HG02571 (cell line): ENCODE results near the gene BPIFA2.
"Not testable (repeated sequence)": the region's sequence is repeated elsewhere in the genome, so short reads cannot be mapped to it uniquely, and the experiment has no call there.

ENCODE experiments used
- ATAC-seq: cut with Tn5 transposase; IDR thresholded peaks from one replicate; pipeline ENCODE4 v1.9.1; 2021; ENCODE audit warnings: mild to moderate bottlenecking, moderate library complexity; ENCODE audit not compliant: unreplicated experiment

BPIFA2 gene, protein sequence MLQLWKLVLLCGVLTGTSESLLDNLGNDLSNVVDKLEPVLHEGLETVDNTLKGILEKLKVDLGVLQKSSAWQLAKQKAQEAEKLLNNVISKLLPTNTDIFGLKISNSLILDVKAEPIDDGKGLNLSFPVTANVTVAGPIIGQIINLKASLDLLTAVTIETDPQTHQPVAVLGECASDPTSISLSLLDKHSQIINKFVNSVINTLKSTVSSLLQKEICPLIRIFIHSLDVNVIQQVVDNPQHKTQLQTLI

GRCh38 chr20:33167859-33168258 lies at the start of gene BPIFA2:
Gene BPIFA2 (plus strand): TSS chr20:33168159. CDS start chr20:33169146, 987 bp downstream.
- ATAC-seq, result no peak

GRCh38 chr20:33119725-33120720 lies 47.9 kb upstream of the BPIFA2 start:
- no peak for ATAC-seq

DNA sequence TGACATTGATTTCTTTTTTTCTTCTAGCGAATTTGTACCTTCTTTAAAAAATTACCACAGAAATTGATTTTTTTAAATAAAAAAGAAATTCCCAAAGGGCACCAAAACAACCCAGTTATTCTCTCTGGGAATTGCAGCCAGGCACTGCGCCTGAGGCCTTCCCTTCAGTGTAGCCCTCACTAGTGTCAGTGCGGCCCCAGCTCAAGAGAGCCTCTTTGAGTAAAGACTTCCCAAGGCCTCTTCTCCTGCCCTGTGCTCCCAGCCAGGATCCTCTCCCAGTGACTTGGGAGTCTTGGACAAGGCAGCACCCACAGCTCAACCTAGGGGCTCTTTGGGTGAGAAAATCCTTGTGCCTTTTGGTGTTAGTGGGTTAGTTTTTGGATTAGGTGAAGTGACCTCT lies 47.0 kb upstream of the BPIFA2 start:
- ATAC-seq, result no peak

GRCh38 chr20:33122297-33122696 lies 45.7 kb upstream of the BPIFA2 start:
- ATAC-seq, result not testable (repeated sequence)

DNA sequence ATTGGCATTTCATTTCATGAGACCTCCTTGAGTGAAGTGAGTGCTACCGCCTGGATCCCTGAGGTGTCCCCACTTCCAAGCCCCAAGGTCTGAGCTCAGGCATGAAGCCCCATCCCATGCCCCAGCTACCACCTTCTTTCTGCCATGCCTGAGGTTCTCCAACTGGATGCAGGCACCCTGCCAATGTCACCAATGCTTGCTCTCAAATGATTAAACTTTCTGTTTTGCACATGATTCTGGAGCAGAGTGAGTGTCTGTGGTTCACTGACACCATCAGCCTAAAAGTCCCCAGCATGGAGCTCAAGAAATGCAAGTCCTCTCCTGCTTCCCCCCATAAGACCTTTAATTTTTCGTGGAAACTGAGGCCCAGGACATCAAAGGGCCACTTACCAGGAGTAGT lies 43.7 kb upstream of the BPIFA2 start:
- ATAC-seq, result no peak

GRCh38 chr20:33124994-33125393 lies 43.0 kb upstream of the BPIFA2 start:
- no peak for ATAC-seq

GRCh38 chr20:33125983-33126382 lies 42.0 kb upstream of the BPIFA2 start:
- no peak for ATAC-seq

DNA sequence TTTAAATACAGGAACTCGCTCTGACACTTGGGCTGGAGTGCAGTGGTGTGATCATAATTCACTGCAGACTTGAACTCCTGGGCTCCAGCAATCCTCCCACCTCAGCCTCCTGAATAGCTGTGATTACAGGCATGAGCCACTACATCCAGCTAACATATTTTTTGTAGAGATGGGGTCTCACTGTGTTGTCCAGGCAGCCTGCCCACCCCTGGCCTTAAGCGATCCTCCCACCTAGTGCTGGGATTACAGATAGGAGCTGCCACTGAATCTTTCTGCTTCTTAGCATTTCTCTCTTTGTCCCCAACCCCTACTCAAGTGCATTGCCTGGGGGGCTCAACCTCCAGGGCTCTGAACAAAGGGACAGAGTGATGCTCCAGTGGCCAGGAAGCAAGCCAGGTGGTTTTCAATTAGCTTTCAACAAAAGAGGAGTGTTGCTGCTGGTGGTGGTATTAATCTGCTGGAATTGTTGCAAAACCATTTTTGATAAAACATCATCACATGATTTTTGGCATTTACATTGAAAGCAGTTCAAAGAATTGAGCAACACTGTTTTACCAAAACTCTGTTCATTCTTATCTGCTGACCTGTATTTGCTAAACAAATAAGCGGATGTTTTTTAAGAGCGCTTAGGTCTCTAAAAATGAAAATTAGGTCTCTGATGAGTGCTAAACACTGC lies 40.4 kb upstream of the BPIFA2 start:
- ATAC-seq, result no peak

DNA sequence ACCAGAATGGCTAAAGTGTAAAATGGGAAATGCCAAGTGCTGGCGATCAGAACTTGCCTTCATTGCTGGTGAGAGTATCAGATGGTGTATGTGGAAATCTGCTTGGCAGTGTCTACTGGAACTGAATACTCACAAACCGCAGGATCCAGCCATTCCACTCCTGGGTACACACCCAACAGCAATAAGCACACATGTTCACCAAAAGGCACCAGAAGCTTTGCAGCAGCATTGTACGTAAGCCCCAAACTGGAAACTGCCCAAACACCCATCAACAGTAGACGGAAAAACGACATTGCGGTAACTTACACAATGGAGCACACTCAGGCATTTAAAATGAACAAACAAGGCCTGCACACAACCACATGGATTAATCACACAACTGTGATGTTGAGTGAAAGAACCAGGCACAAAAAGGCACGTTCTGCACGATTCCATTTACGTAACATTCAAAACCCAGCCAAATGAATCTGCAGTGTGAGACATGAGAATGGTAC lies 37.3 kb upstream of the BPIFA2 start:
- no peak for ATAC-seq

GRCh38 chr20:33131949-33132473 lies 35.9 kb upstream of the BPIFA2 start:
- no peak for ATAC-seq

DNA sequence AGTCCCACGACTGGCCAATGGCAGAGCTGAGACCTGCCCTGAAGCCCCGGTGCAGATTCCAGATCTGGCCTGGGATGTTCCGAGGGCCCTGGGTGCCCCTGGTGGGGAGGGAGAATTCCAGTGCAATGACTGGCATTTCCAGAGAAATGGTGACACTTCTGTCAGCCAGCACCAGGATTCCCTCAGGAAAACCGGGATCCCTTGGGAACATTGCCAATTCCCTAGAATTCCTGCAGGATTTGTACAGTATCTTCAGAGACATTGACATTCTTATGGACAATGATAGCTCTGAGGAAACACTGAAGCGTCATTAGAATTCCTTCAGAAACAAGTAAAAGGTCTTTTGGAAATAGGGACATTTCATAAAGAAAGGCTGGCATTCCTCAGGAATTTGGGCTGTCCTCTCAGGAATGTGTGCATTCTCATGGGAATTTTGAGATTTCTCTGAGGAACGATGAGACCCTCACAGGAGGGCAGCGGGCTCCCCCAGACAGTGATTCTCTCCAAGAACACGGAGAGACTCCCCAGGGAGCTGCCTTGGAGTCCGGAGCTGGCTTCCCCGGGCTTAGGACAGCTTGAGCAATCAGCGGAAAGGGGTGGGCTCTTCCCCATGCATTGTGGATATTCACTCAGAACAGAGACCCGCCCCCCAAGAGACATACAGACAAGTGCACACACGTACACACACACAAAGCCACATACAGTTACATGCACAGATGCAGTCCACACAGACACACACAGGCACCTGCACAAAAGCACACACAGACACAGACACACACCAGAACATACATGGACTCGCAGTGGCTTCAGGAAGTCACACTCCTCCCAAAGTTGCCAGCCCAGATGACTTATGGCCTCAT lies 35.2 kb upstream of the BPIFA2 start:
- no peak for ATAC-seq

- no peak for ATAC-seq
These were observed 34.5 kb upstream of the BPIFA2 start for GRCh38 chr20:33133373-33133941.

DNA sequence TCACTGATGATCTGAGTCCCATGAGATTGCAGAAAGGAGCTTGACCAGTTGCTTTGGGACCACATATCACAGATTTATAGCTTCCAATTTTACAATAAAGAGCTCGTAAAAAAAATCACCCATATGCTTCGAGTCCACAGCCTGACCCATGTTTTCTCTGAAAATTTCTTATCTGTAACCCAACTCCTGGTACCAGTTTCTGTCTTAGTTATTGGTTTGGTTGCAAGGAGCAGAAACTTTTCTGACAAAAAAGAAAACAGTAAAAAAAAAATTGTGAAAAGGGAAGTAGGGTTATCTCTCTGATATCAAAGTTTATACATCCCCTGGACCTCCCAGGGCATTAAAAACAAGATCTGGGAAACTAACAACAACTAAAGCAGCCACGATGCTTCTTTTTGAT lies 30.8 kb upstream of the BPIFA2 start:
- no peak for ATAC-seq

DNA sequence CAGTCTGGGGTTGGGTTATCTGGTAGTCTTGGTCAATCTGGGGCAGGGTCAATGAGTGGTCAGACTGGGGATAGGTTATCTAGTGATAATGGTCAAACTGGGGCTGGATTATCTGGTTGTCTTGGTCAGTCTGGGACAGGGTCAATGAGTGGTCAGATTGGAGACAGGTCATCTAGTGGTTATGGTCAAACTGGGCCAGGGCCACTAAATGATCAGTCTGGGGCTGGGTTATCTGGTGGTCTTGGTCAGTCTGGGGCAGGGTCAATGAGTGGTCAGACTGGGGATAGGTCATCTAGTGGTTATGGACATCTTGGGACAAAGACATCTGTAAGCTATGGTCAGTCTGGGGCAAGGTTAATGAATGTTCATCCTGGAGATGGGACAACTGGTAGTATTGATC lies 28.5 kb upstream of the BPIFA2 start:
- no peak for ATAC-seq

- ATAC-seq, result no peak
These were observed 22.4 kb upstream of the BPIFA2 start for GRCh38 chr20:33145521-33145920.

DNA sequence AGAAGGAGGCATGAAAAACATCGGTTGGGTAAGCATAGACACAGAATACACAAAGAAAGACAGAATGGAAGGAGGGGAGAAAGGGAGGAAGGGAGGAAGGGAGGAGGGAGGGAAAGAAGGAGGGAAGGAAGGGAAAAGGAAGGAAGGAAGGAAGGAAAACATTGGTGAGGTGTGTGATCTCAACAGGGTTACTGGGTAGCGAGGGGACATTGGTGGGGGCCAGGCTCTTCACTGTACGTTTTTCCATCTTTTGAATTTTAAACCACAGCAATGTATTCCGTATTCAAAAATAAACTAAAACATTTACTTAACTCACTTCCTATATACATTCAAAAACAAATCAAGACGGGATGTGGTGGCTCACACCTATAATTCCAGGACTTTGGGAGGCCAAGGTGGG lies 20.7 kb upstream of the BPIFA2 start:
- no peak for ATAC-seq

DNA sequence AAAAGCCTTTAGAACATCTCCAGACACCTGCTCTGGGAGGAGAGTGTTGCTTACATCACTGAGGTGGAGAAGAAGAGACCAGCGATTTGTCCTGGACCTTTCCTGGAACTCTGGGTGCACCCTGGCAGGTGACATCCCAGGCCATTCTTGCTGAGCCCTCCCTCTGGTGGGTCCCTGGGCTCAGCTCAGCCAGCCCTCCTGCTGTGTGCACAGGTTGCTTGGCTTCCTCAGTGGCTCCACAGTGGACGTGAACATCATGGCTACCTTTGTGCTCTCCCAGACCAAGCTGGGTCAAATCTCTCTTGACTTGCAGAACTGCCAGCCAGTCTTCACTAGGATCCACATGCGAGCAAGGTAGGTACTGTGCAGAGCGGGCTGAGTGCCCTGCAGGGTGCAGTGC lies 19.9 kb upstream of the BPIFA2 start:
- ATAC-seq, result no peak

DNA sequence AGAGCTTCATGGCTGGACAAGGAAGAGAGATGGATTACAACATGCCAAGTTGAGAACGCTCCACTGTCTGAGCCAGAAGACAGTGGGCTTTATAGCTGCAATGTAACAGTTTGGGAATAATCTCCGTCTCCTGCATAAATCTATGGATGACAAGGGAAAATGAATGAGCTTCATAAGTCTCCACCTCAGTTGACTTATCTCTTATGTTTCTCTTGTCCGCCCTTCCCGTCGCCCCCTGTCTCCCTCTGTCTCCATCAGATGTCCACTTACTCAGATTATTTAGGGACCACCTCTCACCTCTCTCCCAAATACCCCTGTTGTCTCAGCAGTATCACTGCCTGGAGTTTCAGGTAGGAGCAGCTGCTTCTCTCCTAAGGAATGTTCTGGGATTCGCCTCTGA lies 13.7 kb upstream of the BPIFA2 start:
- ATAC-seq, result no peak

DNA sequence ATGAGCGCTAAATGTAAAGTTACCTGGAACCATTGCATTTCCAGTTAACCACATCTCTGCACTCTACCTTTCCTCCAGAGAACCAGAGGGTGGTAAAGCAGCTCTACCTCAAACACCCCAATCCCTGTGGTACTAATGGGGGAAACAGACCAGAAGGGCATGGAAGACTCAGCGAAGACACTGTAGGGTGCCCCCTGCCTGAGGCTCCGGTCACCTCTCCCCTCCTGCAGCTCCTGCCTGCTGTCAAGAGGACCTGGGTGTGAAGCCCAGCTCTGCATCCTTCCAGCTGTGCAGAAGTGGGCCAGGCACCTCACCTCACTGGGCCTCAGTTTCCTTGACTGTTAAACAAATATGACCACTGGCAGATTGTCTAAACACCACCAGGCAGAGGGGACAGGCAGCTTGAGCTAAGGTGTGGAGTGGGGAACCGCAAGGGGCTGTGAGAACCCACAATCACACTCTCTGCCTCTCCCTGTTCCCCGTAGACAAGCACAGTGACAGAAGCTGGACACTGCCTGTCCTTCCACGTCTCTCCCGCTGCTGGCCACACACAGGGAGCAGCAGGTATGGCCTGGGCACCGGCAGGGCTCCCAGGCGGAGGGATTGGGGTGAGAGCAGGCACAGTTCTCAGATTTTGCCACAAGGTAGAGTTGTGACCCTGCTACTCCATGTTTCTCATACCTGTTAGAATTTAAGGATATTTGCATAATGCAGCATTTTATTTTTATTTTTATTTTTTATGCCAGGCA lies 9.1 kb upstream of the BPIFA2 start:
- ATAC-seq, result no peak
